GM10248 (cell line): ENCODE results near the gene CBFA2T3.
"Not testable (repeated sequence)": the region's sequence is repeated elsewhere in the genome, so short reads cannot be mapped to it uniquely, and the experiment has no call there.

Experiments used
- CTCF ChIA-PET: fragments of 300-600 bp; sonication (Branson Sonifier 250); formaldehyde crosslinking; extraction: SDS; loops from one replicate; lab custom pipeline; 2021; ENCODE audit warnings: antibody characterized with exemption; lab: Yijun Ruan, JAX
- POLR2A ChIA-PET: fragments of 350-650 bp; sonication (Branson Sonifier 250); formaldehyde crosslinking; extraction: SDS; loops from one replicate; lab custom pipeline; 2020; ENCODE audit warnings: antibody characterized with exemption; lab: Yijun Ruan, JAX
- DNase-seq: peaks from one replicate; pipeline ENCODE4 v3.0.0; 2012; ENCODE audit errors: extremely low spot score
- CTCF ChIP-seq: IDR thresholded peaks from 2 replicates; pipeline ENCODE4 v1.5.1; 2012; ENCODE audit warnings: mild to moderate bottlenecking, low read depth; ENCODE audit errors: extremely low read depth, missing control alignments, control extremely low read depth

Gene CBFA2T3

GRCh38 chr16:89017543-89018281 lies 40.7 kb upstream of the CBFA2T3 start:
- no peak for DNase-seq
- ChIA-PET POLR2A (no interaction called here), CTCF (no interaction called here)
- no peak for TF ChIP-seq CTCF

GRCh38 chr16:89016561-89016960 lies 39.6 kb upstream of the CBFA2T3 start:
- POLR2A ChIA-PET, CTCF ChIA-PET: not testable (repeated sequence)

GRCh38 chr16:89015271-89015859 lies 38.4 kb upstream of the CBFA2T3 start:
- no peak for DNase-seq
- CTCF ChIA-PET, result no interaction called here
- POLR2A ChIA-PET, result no interaction called here
- no peak for TF ChIP-seq CTCF

More at GRCh38 chr16:89016561-89016960, 39.6 kb upstream of the CBFA2T3 start:
- not testable (repeated sequence) for DNase-seq

- TF ChIP-seq CTCF, result no peak
- POLR2A ChIA-PET, result no interaction called here
- CTCF ChIA-PET, result no interaction called here
- DNase-seq, result no peak
Measured at GRCh38 chr16:89014403-89015230, 37.6 kb upstream of the CBFA2T3 start.

- CTCF ChIA-PET, result interaction anchor here (0.9 kb wide), 1 partner anchor 16 kb away, joined by 3 read pairs; no protein-coding TSS in a partner anchor
- DNase-seq, result no peak
- POLR2A ChIA-PET, result no interaction called here
- TF ChIP-seq CTCF, result no peak
Measured at GRCh38 chr16:89013692-89014402, 36.8 kb upstream of the CBFA2T3 start.

- ChIA-PET POLR2A (no interaction called here), CTCF (interaction anchor here (0.9 kb wide), 1 partner anchor 16 kb away, joined by 3 read pairs; no protein-coding TSS in a partner anchor)
- no peak for DNase-seq
- TF ChIP-seq CTCF, result no peak
Measured at GRCh38 chr16:89013111-89013510, 36.1 kb upstream of the CBFA2T3 start.
